ENCODE data around the gene PCDHGA1. TPM values are rescaled to one million over a fixed set of nuclear protein-coding genes. Genes with fewer than 3 reads are reported as not detected.

PCDHGA1 gene
- total RNA-seq, 1 experiment from 2014 or later: 0.63 TPM

GRCh38 chr5:141363952-141364660, 33.8 kb downstream of the PCDHGA1 start, which contains the start of gene PCDHGA5:
TSS of gene PCDHGA5 (plus strand) at chr5:141364162. CDS start at chr5:141364331, 169 bp downstream.
- Mint-ChIP-seq H3K4me3 (no peak within 1 kb of the TSS), H3K9me3 (peaks cover 68 to 73% of the 10 kb centered on the region in 2 experiments), H3K36me3 (ENCODE audit: insufficient read depth in 1 of 3, low read depth in 3 of 3) (peaks cover 46 to 65% (median 57%) of the 10 kb centered on the region in 3 experiments), H3K27me3 (ENCODE audit: low read depth) (peaks cover 7% of the 10 kb centered on the region), H3K4me1 (peaks cover 7 to 15% of the 10 kb centered on the region in 2 experiments; a peak in 3 of 4 replicates), H3K27ac (no peak within 1 kb of the TSS)
- Histone ChIP-seq H3K4ac (ENCODE audit: low read depth, low read length) (no peak within 1 kb of the TSS), H4K8ac (replicated peaks; ENCODE audit: insufficient read length, low read depth, low read length) (no peak within 1 kb of the TSS), H3K4me1 (ENCODE audit: insufficient read depth, low read length) (no peaks in the 10 kb centered on the region), H3K9ac (ENCODE audit: extremely low read depth, insufficient read length, low read length) (no peak within 1 kb of the TSS), H3K27me3 (ENCODE audit: insufficient read depth, low read length) (no peaks in the 10 kb centered on the region), H4K20me1 (ENCODE audit: control insufficient read depth, insufficient read depth, insufficient read length) (no peaks in the 10 kb centered on the region), H3K9me3 (ENCODE audit: control insufficient read depth, low read depth, low read length) (peaks cover 22% of the 10 kb centered on the region), H3K18ac (ENCODE audit: insufficient read length, low read depth, low read length) (no peak within 1 kb of the TSS), H3K79me1 (ENCODE audit: insufficient read depth, low read depth, low read length, poor library complexity, severe bottlenecking) (no peaks in the 10 kb centered on the region), H4K5ac (ENCODE audit: insufficient read length, low read depth, low read length) (no peak within 1 kb of the TSS), H3K4me2 (ENCODE audit: insufficient read depth, insufficient read length, low read length) (no peak within 1 kb of the TSS), H3K27ac (ENCODE audit: insufficient read length, low read depth, low read length) (no peak within 1 kb of the TSS), H3K56ac (ENCODE audit: insufficient read length, low read depth, low read length) (no peak within 1 kb of the TSS), H2BK12ac (ENCODE audit: insufficient read length, low read depth, low read length) (no peak within 1 kb of the TSS), H2AK5ac (ENCODE audit: insufficient read length, low read length) (no peak within 1 kb of the TSS), H3K23me2 (ENCODE audit: insufficient read length, low read depth, low read length, poor library complexity, severe bottlenecking) (no peaks in the 10 kb centered on the region), H3K14ac (ENCODE audit: insufficient read depth, low read length) (no peak within 1 kb of the TSS), H2BK5ac (ENCODE audit: insufficient read length, low read length) (no peak within 1 kb of the TSS), H3T11ph (ENCODE audit: low read length) (no peak within 1 kb of the TSS), H2BK15ac (ENCODE audit: low read depth, low read length) (no peak within 1 kb of the TSS), H2BK20ac (ENCODE audit: low read depth, low read length, poor library complexity, severe bottlenecking) (no peak within 1 kb of the TSS), H2BK120ac (ENCODE audit: low read depth, low read length, poor library complexity, severe bottlenecking) (no peak within 1 kb of the TSS), H3K79me2 (ENCODE audit: insufficient read depth, low read length) (no peaks in the 10 kb centered on the region), H2AFZ (ENCODE audit: low read length) (no peak within 1 kb of the TSS), H3K23ac (ENCODE audit: insufficient read length, low read depth, low read length) (no peak within 1 kb of the TSS), H4K91ac (ENCODE audit: insufficient read length, low read depth, low read length) (no peak within 1 kb of the TSS)
- no peak for DNase-seq
- WGBS (ENCODE audit: extremely low coverage, insufficient read length, low lambda C conversion rate): no CpG with 5 or more reads among the region's 34 CpGs
- no peak for TF ChIP-seq CTCF (conservative IDR thresholded peaks at IDR 0.05)
